ENCODE measurements around the gene NEDD4L. TPM values are rescaled to one million over a fixed set of nuclear protein-coding genes. Genes with fewer than 3 reads are reported as not detected.

Gene NEDD4L
- total and polyA plus RNA-seq, 2 experiments from 2014 or later = 36.2 to 72.3 TPM

DNA sequence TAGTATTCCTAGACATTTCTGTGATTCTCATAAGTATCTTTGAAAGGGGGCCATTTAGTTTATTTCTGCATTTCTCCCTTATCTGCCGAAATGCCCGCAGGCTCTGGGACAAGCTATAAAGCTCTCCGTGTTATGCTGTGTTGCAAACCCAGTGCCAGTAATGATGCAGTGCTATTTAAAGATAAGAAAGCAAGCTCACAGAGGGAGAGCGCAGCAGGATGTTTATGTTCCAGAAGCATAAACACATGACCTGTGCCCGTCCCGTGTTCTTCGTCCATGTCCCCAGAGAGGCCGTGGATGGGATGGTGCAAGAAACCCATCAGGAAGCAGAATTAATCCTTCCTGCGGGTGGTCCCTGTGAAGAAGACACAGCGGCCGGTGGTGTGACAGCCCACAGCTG is 99.4 kb downstream of the NEDD4L start:
- H3K36me3 ChIP-seq (ENCODE audit: insufficient read depth) = no peaks in the 10 kb centered on the region
- Mint-ChIP-seq H3K4me3 (no peak overlapping the region), H3K27ac (no peak overlapping the region; the same call in 1 of the 2 replicates), H3K36me3 (ENCODE audit: low read depth) (peaks cover 9% of the 10 kb centered on the region; the same call in 2 of the 3 replicates), H3K4me1 (peaks cover 32% of the 10 kb centered on the region), H3K27me3 (ENCODE audit: insufficient read depth, low read depth, poor library complexity) (peaks cover 4% of the 10 kb centered on the region), H3K9me3 (no peaks in the 10 kb centered on the region; the same call in 2 of the 3 replicates)
- no peak overlapping the region for H3K27ac ChIP-seq (ENCODE audit: low read depth)
- ATAC-seq (no peak), DNase-seq (ENCODE audit: low spot score) (no peak)
- H3K79me2 ChIP-seq (replicated peaks; ENCODE audit: insufficient read depth) = peaks cover 95% of the 10 kb centered on the region
- H2AFZ ChIP-seq = no peak overlapping the region
- no peaks in the 10 kb centered on the region for H3F3A ChIP-seq (replicated peaks; ENCODE audit: low read depth)
- TF ChIP-seq CTCF (conservative IDR thresholded peaks at IDR 0.05; ENCODE audit: low read depth in 2 of 2) (no peak), NANOG (IDR thresholded peaks at IDR 0.05; ENCODE audit: borderline replicate concordance) (no peak), CREB1 (CRISPR knock-in tag; IDR thresholded peaks at IDR 0.05; ENCODE audit: low read depth) (no peak), EZH2phosphoT487 (IDR thresholded peaks at IDR 0.05; ENCODE audit: unreplicated experiment) (no peak), EZH2 (IDR thresholded peaks at IDR 0.05; ENCODE audit: low read depth, unreplicated experiment) (no peak), POLR2AphosphoS5 (IDR thresholded peaks at IDR 0.05; ENCODE audit: low read depth) (no peak), STAT1 (IDR thresholded peaks at IDR 0.05; ENCODE audit: unreplicated experiment) (no peak), ZNF331 (CRISPR knock-in tag; IDR thresholded peaks at IDR 0.05; ENCODE audit: low read depth) (no peak), JUNB (IDR thresholded peaks at IDR 0.05; ENCODE audit: unreplicated experiment) (no peak)
- TF ChIP-seq, protein P1, sequence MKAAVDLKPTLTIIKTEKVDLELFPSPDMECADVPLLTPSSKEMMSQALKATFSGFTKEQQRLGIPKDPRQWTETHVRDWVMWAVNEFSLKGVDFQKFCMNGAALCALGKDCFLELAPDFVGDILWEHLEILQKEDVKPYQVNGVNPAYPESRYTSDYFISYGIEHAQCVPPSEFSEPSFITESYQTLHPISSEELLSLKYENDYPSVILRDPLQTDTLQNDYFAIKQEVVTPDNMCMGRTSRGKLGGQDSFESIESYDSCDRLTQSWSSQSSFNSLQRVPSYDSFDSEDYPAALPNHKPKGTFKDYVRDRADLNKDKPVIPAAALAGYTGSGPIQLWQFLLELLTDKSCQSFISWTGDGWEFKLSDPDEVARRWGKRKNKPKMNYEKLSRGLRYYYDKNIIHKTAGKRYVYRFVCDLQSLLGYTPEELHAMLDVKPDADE (IDR thresholded peaks at IDR 0.05) = no peak
- 0 out of 2 replicates have a peak, but pooled peaks cover 3% of the 10 kb centered on the region for H3K9me2 ChIP-seq (ENCODE audit: insufficient read depth)
- H3K4me2 ChIP-seq = no peak overlapping the region
- no peak overlapping the region for H3K4me3 ChIP-seq
- H3K4me1 ChIP-seq (ENCODE audit: insufficient read depth) = peaks cover 25% of the 10 kb centered on the region; the same call in 1 of the 2 replicates
- H4K20me1 ChIP-seq (replicated peaks; ENCODE audit: insufficient read depth) = peaks cover 11% of the 10 kb centered on the region
- H3K27me3 ChIP-seq (ENCODE audit: insufficient read depth) = no peaks in the 10 kb centered on the region

GRCh38 chr18:58144106-58144505 is 100.1 kb downstream of the NEDD4L start:
- no peak overlapping the region for H3K4me3 Mint-ChIP-seq
- no peak for ATAC-seq
- Histone ChIP-seq H3K36me3 (ENCODE audit: insufficient read depth) (no peaks in the 10 kb centered on the region), H3K4me1 (ENCODE audit: insufficient read depth) (peaks cover 19% of the 10 kb centered on the region; the same call in 1 of the 2 replicates), H3K4me2 (no peak overlapping the region), H3K27me3 (ENCODE audit: insufficient read depth) (no peaks in the 10 kb centered on the region), H3F3A (replicated peaks; ENCODE audit: low read depth) (no peaks in the 10 kb centered on the region), H3K79me2 (replicated peaks; ENCODE audit: insufficient read depth) (peaks cover 95% of the 10 kb centered on the region), H3K27ac (ENCODE audit: low read depth) (no peak overlapping the region), H3K4me3 (no peak overlapping the region), H4K20me1 (replicated peaks; ENCODE audit: insufficient read depth) (peaks cover 11% of the 10 kb centered on the region), H3K9me2 (ENCODE audit: insufficient read depth) (0 out of 2 replicates have a peak, but pooled peaks cover 3% of the 10 kb centered on the region), H2AFZ (no peak overlapping the region)
- no peak overlapping the region for H3K27ac Mint-ChIP-seq
- peaks cover 9% of the 10 kb centered on the region; the same call in 2 of the 3 replicates for H3K36me3 Mint-ChIP-seq (ENCODE audit: low read depth)
- no peaks in the 10 kb centered on the region; the same call in 2 of the 3 replicates for H3K9me3 Mint-ChIP-seq
- peaks cover 4% of the 10 kb centered on the region for H3K27me3 Mint-ChIP-seq (ENCODE audit: insufficient read depth, low read depth, poor library complexity)
- DNase-seq (ENCODE audit: low spot score) = no peak
- H3K4me1 Mint-ChIP-seq = peaks cover 29% of the 10 kb centered on the region
- TF ChIP-seq STAT1 (IDR thresholded peaks at IDR 0.05; ENCODE audit: unreplicated experiment) (no peak), ZNF331 (CRISPR knock-in tag; IDR thresholded peaks at IDR 0.05; ENCODE audit: low read depth) (no peak), JUNB (IDR thresholded peaks at IDR 0.05; ENCODE audit: unreplicated experiment) (no peak), EZH2 (IDR thresholded peaks at IDR 0.05; ENCODE audit: low read depth, unreplicated experiment) (no peak)
- TF ChIP-seq, protein P1 (IDR thresholded peaks at IDR 0.05) = no peak
- TF ChIP-seq, protein P2, sequence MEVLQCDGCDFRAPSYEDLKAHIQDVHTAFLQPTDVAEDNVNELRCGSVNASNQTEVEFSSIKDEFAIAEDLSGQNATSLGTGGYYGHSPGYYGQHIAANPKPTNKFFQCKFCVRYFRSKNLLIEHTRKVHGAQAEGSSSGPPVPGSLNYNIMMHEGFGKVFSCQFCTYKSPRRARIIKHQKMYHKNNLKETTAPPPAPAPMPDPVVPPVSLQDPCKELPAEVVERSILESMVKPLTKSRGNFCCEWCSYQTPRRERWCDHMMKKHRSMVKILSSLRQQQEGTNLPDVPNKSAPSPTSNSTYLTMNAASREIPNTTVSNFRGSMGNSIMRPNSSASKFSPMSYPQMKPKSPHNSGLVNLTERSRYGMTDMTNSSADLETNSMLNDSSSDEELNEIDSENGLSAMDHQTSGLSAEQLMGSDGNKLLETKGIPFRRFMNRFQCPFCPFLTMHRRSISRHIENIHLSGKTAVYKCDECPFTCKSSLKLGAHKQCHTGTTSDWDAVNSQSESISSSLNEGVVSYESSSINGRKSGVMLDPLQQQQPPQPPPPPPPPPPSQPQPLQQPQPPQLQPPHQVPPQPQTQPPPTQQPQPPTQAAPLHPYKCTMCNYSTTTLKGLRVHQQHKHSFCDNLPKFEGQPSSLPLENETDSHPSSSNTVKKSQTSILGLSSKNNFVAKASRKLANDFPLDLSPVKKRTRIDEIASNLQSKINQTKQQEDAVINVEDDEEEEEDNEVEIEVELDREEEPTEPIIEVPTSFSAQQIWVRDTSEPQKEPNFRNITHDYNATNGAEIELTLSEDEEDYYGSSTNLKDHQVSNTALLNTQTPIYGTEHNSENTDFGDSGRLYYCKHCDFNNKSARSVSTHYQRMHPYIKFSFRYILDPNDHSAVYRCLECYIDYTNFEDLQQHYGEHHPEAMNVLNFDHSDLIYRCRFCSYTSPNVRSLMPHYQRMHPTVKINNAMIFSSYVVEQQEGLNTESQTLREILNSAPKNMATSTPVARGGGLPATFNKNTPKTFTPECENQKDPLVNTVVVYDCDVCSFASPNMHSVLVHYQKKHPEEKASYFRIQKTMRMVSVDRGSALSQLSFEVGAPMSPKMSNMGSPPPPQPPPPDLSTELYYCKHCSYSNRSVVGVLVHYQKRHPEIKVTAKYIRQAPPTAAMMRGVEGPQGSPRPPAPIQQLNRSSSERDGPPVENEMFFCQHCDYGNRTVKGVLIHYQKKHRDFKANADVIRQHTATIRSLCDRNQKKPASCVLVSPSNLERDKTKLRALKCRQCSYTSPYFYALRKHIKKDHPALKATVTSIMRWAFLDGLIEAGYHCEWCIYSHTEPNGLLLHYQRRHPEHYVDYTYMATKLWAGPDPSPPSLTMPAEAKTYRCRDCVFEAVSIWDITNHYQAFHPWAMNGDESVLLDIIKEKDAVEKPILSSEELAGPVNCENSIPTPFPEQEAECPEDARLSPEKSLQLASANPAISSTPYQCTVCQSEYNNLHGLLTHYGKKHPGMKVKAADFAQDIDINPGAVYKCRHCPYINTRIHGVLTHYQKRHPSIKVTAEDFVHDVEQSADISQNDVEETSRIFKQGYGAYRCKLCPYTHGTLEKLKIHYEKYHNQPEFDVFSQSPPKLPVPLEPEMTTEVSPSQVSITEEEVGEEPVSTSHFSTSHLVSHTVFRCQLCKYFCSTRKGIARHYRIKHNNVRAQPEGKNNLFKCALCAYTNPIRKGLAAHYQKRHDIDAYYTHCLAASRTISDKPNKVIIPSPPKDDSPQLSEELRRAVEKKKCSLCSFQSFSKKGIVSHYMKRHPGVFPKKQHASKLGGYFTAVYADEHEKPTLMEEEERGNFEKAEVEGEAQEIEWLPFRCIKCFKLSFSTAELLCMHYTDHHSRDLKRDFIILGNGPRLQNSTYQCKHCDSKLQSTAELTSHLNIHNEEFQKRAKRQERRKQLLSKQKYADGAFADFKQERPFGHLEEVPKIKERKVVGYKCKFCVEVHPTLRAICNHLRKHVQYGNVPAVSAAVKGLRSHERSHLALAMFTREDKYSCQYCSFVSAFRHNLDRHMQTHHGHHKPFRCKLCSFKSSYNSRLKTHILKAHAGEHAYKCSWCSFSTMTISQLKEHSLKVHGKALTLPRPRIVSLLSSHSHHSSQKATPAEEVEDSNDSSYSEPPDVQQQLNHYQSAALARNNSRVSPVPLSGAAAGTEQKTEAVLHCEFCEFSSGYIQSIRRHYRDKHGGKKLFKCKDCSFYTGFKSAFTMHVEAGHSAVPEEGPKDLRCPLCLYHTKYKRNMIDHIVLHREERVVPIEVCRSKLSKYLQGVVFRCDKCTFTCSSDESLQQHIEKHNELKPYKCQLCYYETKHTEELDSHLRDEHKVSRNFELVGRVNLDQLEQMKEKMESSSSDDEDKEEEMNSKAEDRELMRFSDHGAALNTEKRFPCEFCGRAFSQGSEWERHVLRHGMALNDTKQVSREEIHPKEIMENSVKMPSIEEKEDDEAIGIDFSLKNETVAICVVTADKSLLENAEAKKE (CRISPR knock-in tag; IDR thresholded peaks at IDR 0.05) = no peak
